Astrocyte of the spinal cord (primary cell): Measurements from ENCODE around the gene CTNNA2.

Experiments
- DNase-seq: peaks from one replicate; pipeline ENCODE4 v3.0.0; 2011; ENCODE audit warnings: low read depth, low spot score
- H3K4me3 ChIP-seq: 2 replicates; pipeline ENCODE4 v1.5.1; 2011; ENCODE audit warnings: low read depth, mild to moderate bottlenecking, low read length, moderate library complexity
- in situ Hi-C: cut with HindIII; loops from 2 replicates; pipeline ENCODE4 v1.10.0; 2017; ENCODE audit warnings: low sequenced_read_pairs
- TF ChIP-seq, protein P1 (sequence below): IDR thresholded peaks from 2 replicates; pipeline ENCODE4 v1.5.1; 2012; ENCODE audit warnings: low read depth, mild to moderate bottlenecking, low read length, inconsistent platforms

Gene CTNNA2

DNA sequence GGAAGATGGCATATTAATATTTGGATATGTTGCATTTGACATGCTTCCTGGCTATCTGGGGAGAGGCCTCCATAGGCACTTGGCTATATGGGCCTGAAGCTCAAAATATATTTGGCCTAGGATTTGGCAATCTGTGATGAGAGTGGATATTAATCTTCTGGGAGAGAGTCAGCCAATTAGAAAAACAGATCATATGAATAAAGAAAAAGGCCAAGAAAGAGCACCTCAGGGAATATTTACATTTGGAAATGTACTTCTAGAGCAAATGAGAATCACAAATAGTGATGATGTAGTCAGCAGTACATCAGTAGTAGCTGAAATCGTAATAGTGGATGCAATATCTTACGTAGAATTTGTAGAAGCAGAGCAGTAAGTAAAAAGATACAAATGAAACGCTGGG, 277.0 kb downstream of the CTNNA2 start:
- TF ChIP-seq, protein P1, sequence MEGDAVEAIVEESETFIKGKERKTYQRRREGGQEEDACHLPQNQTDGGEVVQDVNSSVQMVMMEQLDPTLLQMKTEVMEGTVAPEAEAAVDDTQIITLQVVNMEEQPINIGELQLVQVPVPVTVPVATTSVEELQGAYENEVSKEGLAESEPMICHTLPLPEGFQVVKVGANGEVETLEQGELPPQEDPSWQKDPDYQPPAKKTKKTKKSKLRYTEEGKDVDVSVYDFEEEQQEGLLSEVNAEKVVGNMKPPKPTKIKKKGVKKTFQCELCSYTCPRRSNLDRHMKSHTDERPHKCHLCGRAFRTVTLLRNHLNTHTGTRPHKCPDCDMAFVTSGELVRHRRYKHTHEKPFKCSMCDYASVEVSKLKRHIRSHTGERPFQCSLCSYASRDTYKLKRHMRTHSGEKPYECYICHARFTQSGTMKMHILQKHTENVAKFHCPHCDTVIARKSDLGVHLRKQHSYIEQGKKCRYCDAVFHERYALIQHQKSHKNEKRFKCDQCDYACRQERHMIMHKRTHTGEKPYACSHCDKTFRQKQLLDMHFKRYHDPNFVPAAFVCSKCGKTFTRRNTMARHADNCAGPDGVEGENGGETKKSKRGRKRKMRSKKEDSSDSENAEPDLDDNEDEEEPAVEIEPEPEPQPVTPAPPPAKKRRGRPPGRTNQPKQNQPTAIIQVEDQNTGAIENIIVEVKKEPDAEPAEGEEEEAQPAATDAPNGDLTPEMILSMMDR: no peak
- in situ Hi-C loops: no loop called here
- no peak for DNase-seq
- H3K4me3 ChIP-seq: no peak overlapping the region

DNA sequence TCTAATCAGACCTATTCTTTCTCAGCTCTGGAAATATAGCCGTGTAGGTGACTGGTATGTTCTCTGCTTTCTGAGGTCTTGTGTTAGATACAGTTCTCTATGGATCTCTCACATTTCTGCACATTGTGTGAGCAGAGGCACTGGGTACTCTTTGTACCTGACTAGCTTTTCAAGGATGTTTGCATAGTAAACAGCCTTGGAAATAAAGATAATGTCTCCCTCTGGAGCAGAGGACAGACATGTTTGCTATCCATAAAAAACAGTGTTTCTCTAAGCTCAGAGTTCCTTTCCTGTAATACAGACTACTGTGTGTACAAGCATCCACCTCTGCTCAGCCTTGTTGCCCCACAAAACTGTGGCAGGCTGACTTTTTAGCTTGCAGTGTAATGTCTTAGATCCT, 279.2 kb downstream of the CTNNA2 start:
- TF ChIP-seq, protein P1: no peak
- no peak for DNase-seq
- in situ Hi-C loops: no loop called here
- no peak overlapping the region for H3K4me3 ChIP-seq

DNA sequence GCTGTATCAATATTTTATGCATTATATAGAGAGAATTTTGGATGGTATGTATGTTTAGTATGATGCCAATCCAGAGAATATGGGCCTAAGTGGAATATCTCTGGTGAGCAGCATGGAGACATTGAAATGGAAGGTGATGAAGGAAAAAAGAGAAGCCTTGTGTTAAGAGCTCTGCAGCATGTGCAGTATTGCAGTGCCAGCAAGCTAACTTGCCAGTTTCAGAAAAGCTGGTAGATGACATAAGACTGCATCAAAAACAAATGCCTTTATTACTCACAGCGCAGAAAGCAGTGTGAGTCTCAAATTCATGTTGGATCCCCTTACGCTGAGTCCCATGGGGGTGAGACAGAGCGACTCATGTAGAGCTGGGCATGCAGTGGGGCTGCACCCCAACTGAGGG, 280.2 kb downstream of the CTNNA2 start:
- H3K4me3 ChIP-seq: no peak overlapping the region
- DNase-seq: no peak
- in situ Hi-C loops: no loop called here
- TF ChIP-seq, protein P1: no peak

DNA sequence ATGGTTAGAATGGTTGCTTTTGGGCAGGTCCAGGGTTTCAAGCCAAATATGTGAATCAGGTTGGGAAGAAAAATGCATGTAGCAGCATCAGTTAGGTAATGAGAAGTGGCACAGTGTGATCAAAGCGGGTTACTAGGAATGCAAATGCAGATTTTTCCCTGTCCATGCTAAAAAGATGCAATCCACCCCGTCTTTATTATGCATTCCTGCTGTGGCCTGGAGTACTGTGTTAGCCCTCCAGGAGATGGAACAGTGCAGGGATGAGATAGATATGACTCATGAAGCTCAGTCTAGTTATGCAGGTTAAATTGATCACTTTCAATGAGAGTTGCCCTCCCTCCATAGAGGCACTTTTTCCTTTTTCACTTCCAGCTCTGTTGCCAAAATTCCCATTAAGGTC, 283.8 kb downstream of the CTNNA2 start:
- in situ Hi-C loops: no loop called here
- TF ChIP-seq, protein P1: no peak
- no peak for DNase-seq
- no peak overlapping the region for H3K4me3 ChIP-seq

DNA sequence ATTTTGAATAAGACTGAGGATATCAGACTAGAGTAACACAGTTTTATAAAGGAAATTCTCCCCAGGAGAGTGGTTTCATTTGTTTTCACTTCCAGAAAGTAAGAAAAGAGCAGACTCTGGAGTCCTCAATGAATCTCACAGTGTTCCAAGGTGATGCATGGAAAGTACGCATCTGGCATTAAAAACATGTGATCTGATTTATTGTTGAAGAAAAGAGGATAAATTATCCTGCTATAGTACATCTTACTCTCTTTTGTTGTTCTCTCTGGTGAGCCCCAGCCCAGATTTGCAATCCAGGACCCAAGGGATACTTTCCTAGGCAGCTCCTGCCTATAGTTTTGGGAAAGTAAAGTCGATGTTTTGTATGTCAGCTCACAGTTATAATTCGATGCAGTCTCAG, 285.9 kb downstream of the CTNNA2 start:
- TF ChIP-seq, protein P1: no peak
- in situ Hi-C loops: no loop called here
- no peak overlapping the region for H3K4me3 ChIP-seq
- no peak for DNase-seq

DNA sequence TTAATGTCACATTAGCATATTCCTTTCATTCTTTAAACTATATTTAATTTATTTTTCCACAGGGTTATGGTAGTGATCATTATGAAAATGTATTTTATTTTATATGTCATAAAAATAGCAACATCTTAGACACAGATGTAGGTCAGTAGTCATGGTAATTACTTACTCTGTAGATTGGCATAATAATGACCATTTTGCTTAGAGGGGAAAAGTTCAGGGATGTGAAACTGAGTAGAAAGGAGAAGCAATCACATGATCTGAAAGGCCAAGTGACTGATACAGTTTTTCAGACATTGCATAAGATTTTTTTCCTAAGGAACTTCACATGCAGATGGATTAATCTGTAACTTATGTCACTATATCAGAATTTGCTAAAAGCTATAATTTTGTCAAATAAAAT, 286.9 kb downstream of the CTNNA2 start:
- no peak overlapping the region for H3K4me3 ChIP-seq
- TF ChIP-seq, protein P1: no peak
- in situ Hi-C loops: no loop called here
- no peak for DNase-seq

DNA sequence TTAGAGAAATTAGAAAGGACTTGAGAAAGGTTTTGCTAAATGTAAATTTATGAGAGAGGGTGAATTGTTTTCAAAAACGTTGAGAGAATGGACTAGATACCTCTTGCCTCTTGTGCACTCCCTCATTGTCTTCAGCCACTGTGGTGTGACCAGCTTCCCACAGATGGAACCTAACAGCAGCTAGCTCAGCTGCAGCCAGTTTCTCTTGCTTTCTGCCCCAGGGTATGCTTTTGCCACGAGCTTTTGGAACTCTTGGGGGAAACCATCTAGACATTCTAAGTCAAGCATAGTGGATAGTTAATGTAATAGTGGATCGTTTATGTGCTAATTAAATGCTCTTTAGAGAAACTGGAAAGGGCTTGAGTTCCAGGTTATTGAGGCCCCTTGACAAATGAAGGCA, 288.2 kb downstream of the CTNNA2 start:
- TF ChIP-seq, protein P1: no peak
- DNase-seq: no peak
- in situ Hi-C loops: no loop called here
- H3K4me3 ChIP-seq: no peak overlapping the region
